Femur (tissue), 1 donor: ENCODE results near the gene PHKA1.
A peak's percentile ranks its signal among the peaks of the same experiment; 100 is the strongest.
"Not testable (repeated sequence)": the region's sequence is repeated elsewhere in the genome, so short reads cannot be mapped to it uniquely, and the experiment has no call there.

Source experiments
- DNase-seq: peaks from one replicate; pipeline ENCODE4 v3.0.0-alpha.2; 2017

The PHKA1 gene

GRCh38 chrX:72663737-72664136, 50.4 kb downstream of the PHKA1 start:
- no peak for DNase-seq

DNA sequence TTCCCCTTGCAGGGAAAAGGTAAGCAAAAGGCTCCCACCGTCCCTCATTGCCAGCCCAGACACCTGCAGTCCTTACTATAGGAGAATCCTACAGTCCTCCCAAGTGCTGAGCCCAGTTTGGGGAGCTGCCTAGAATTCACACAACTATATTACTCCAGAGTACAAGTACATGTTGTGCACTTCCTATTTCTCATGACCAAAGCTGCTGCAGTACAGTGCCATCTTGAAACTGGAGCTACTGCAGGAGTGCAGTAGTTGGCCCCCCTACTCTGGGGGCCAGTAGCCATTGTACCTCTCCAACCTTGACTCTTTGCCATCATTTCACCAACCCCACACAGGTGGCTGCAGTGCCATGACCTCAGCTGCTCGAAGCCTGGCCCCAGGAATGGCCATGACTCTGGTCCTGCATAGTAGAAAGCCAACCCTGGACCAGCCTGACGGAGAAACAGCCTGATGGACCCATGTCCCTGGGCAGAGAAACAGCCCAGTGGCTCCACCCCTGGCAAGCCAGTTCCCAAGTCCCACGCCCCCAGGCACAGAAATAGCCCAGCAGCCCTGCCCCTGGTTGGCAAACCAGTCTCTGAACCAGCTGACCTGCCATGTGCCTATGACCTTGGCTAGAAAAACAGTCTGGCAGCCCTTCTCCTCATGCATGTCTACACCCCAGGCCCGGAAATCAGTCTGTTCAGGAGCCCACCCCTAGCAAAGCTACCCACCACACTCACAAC, 51.9 kb downstream of the PHKA1 start:
- DNase-seq: no peak

GRCh38 chrX:72659723-72660122, 54.4 kb downstream of the PHKA1 start:
- DNase-seq: no peak

DNA sequence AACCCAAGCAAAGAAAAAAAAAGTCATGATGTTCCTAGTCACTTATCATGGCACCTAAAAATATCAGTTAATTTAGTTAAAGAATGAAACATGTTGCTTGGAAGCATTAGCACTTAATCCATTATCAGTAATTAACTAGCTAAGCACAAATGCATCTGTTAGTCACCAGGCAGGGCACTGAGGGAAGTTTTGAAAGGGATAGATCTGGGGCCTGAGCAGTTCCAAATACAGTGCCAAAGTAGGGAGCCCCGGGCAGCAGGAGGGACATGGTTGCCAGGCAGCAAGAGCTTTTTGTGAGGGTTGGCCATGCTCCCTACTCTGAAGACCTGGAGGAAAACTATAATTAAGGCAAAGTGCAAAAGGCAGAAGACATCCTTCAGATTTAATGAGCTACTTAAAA, 62.0 kb downstream of the PHKA1 start:
- no peak for DNase-seq

- no peak for DNase-seq
These were observed 69.2 kb downstream of the PHKA1 start for GRCh38 chrX:72644946-72645345.

DNA sequence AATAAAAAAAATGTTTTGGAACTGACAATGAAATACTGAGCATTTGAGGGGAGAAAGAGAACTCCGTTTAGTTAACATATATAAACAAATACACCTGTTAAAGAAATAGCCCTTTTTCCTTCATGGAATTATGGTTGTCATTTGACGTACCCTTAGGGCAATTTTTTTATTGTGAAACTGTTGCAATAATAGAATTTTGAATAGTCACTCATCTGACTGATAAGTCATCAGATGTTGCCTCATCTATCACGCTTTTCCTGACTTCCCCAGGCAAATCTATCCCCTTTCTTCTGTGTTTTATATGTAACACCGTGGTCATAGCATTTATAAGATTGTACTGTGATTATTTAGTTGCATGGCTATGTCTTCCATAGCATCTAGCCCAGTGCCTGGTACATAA, 72.5 kb downstream of the PHKA1 start:
- no peak for DNase-seq

DNA sequence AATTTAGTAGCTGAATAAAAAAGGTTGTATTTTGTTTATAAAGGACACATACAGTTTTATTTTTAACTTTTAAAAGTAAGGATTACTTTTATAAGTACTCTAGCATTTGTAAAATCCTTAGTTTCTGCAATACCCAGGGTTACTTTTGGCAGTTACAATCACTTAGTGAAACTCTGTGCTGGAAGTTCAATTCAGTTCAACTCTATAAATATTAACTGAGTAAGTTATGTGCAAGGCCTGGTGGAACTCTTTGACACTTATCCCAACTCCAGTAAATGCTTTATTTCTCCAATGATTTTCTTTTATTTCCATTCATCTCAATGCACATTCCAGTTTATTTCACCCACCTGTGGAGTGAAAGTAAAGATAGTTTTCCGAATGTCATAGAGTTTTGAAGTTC, 78.2 kb downstream of the PHKA1 start:
- no peak for DNase-seq

- no peak for DNase-seq
These were observed 79.8 kb downstream of the PHKA1 start for GRCh38 chrX:72634331-72634730.

DNA sequence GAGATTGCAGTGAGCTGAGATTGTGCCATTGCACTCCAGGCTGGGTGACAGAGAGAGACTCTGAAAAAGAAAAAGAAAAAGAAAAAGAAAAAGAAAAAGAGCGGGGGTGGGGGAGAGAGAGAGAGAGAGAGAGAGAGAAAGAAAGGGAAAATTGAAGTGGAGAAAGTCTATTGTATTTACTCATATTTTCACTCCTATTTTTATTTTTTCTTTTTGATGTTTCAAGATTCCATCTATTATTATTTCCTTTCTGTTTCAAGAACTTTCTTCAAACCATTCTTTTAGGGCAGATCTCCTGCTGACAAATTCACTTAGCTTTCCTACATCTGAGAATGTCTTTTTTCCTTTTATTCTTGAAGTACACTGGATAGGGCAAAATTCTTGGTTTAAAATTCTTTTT, 83.9 kb downstream of the PHKA1 start:
- DNase-seq: no peak

GRCh38 chrX:72624194-72624593, 89.9 kb downstream of the PHKA1 start:
- no peak for DNase-seq

DNA sequence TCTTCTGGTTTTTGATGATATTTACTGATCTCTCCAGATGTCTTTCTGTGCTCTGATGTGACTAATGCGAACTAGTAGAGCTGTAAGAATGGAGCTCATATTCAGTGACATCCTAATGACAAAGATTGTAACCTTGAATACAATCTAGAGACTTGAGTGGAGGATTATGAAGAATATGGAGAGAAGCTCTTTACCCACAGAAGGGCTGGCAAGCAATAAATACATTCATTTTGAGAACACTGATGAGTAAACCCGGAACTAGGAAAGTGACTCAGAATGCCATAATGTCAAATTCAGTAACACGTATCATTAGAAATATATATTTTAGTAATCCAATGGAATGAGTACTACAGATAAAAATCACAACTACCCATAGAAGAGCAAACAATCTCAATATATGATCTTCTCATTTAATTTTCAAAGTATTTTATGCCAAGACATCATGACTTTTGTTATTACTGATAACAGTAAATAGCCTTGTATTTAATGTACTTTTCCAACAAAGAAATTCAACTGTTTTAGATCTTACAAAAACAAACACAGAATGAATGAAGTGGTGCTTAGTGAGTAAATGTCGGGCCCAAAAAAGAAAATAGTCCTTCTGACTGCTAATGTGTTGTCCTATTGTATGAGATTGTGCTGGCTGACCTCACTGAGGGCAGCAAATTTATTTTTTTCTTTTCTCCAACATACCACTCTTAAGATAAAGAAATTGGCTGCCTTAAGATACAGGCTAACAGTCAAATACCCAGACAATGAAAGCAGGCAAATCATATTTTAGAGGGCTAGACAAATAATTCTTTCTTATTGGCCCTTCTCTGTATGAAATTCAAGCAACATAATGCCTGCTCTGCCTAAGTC, 92.3 kb downstream of the PHKA1 start:
- DNase-seq: no peak

DNA sequence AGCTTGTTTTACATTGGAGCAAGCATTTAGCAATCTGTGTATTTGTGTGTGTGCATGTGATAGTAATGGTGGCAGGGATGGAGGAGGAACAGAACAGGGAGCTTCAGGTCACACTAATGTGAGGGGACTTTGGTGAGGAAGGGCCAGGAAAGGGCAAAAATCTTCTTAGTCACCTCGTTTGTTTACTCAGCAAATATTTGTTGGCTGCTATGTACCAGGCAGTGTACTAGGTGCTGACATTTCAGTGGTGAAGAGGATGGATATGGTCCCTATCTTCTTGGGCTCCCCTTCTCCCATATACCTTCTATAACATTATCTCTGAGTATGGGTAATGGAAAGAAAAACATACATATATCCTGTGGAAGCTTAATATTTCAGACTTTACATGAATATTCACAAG, 92.9 kb downstream of the PHKA1 start:
- no peak for DNase-seq

DNA sequence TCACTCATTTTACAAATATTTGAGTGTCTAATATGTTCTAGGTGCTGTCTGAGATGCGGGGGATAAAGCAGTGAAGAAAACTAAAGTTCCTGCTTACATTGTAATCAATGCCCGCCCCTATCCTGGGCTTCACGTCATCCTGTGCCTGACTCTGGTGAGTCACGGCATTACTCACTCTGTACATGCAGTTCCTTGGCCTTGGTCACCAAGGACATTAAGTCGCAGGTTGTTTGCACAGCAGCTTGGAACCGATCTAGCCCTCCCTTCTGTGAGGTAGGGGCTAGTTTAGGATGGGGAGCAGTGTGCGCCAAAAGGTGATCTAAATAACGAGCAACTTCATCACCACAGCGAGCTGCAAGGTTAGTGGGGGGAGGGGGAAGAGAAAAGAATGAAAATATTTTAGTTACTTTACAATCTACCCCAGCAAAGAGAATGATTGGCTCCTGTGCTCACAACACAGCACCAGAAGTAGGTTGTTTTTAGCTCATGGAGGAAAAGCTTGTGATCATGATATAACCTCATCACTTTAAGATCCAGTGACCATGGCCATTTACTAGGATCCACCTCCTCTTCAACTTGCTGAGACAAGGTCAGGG, 93.5 kb downstream of the PHKA1 start:
- DNase-seq: no peak

GRCh38 chrX:72609313-72609712, 104.8 kb downstream of the PHKA1 start:
- DNase-seq: no peak

- no peak for DNase-seq
These were observed 109.4 kb downstream of the PHKA1 start for GRCh38 chrX:72604705-72605104.

- no peak for DNase-seq
These were observed 110.0 kb downstream of the PHKA1 start for GRCh38 chrX:72604112-72604511.

- not testable (repeated sequence) for DNase-seq
These were observed 123.1 kb downstream of the PHKA1 start for GRCh38 chrX:72591038-72591437.

GRCh38 chrX:72584163-72584562, 129.9 kb downstream of the PHKA1 start:
- no peak for DNase-seq

DNA sequence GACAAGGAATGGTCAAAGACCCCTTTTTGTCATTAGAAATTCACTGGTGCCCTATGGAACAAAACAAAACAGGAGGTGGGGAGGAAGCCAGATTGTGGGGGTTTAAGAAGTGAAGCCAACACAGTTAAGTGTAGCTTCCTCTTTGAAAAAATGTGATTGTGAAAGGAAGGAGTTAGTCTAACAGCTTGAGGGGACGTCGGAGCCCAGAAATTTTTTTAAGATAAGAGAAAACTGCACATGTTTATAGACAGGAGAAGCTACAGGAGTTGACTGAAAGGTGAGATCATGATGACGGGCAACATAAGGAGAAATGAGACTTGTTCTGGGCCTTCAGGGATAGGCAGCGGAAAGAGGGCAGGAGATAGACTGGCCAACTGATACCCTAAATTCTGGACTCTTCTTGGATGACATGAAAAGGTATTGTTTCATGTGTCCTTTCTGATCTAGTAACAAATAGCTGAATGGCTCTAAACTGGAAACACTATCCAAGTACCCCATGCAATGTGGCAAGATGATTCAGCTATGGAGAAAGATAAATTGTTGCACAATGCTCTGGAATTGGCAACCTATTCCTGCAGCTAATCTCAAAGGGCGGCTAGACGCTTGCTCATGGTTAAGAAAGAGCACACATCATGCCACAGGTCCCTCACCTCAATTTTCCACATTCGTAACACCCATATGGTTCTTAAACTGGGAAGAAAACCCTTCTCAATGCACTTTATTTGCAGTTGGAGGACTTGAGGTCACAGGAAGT, 137.8 kb downstream of the PHKA1 start:
- no peak for DNase-seq

- no peak for DNase-seq
These were observed 141.0 kb downstream of the PHKA1 start for GRCh38 chrX:72573158-72573511.

DNA sequence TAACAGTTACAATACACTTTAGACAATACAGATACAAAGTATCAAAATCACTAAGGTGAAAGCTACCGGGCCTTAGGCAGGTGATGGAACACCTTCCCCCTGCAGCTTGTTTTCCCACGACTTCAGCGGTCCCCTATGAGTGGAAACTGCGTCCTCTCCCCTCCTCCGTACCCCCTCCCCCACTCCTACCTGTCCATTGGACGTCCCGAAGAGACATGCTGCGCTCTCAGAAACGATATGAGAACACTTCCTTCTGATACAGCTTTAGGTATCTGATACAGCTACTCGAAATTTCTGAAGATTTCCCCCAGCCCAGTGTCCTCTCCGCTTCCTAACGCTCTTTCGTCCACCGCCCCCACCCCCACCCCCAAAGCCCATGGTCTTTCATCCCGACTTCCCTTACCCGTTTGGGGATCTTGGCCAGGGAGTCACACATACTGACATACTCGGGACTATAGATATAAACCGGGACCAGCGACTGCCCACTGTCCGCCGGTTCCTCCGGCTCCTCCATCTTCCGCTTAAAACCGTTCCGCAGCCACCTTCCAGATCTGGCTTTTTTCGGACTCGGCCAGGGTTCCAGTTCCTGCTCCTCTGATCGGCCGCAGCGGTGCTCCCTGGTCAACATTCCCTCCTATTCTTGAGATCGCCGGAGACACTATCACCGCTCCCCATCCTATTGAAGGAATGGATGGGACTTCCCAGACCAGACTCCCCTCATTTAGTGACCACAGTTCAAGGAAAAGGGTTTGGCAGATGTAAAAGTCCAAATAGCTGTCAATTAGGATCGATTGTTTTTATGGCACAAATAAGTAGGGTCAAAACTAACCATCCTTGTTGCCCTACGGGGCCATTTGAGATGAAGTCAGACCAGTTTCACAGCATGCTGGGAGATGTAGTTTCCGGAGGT, 141.6 kb downstream of the PHKA1 start, which contains the start of gene HDAC8:
TSS of gene HDAC8 (minus strand) at position 596 of the 910 bp plus-strand sequence. CDS start at position 514, 82 bp downstream.
- DNase-seq: peak; percentile 82

DNA sequence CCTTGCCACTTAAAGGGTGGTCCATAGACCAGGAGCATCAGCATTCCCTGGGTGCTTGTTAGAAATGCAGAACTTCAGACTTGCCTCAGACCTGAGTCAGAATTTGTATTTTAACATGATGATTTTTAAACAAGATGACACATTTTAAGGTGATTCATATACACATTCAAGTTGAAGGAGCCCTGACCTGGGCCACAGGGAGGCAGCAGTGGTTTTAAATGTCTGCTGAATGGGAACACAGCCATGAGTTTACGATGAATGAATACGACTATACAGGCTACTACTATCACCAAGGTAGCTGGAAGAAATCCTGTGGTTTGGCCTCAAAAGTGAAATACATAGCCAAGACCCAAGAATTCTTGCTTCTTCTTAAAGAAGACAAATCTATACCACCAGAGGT, 144.3 kb downstream of the PHKA1 start:
- no peak for DNase-seq
